OCI-LY7 (cell line): ENCODE data around the gene HORMAD2. TPM values are rescaled to one million over a fixed set of nuclear protein-coding genes. Genes with fewer than 3 reads are reported as not detected.

Source experiments
- BruUV-seq: library from RNA; stranded (reverse); fragments of 400-500 nt; replicated peaks from 2 replicates; lab custom pipeline; 2021; lab: Mats Ljungman, UMichigan
- CTCF ChIA-PET: fragments of 300-600 bp; sonication (Branson Sonifier 250); formaldehyde crosslinking; loops from one replicate; lab custom pipeline; 2022; ENCODE audit warnings: antibody characterized with exemption; ENCODE audit not compliant: unreplicated experiment; lab: Charles Lee
- POLR2A ChIA-PET: fragments of 300-600 bp; sonication (Branson Sonifier 250); formaldehyde crosslinking; loops from one replicate; lab custom pipeline; 2022; ENCODE audit warnings: antibody characterized with exemption; lab: Charles Lee
- DNase-seq: peaks from one replicate; pipeline ENCODE4 v3.0.0-alpha.2; 2015; ENCODE audit warnings: low spot score
- H2AFZ ChIP-seq: fragments of 200-600 bp; sonication (generic), shearing (Covaris generic); 2 replicates; pipeline ENCODE4 v1.6.1; 2014; ENCODE audit warnings: mild to moderate bottlenecking, antibody characterized with exemption, low read length, moderate library complexity
- H3K27ac ChIP-seq: fragments of 200-600 bp; sonication (generic); 2 replicates; pipeline ENCODE4 v1.5.1; 2014; ENCODE audit warnings: mixed run types, low read depth, mild to moderate bottlenecking, moderate library complexity, low read length, inconsistent platforms; ENCODE audit not compliant: poor library complexity, severe bottlenecking
- H3K36me3 ChIP-seq: fragments of 200-600 bp; sonication (generic); 2 replicates; pipeline ENCODE4 v1.6.1; 2014; ENCODE audit warnings: mild to moderate bottlenecking, antibody characterized with exemption, low read length, moderate library complexity, mixed read lengths; ENCODE audit not compliant: insufficient read depth
- H3K4me1 ChIP-seq: fragments of 200-600 bp; sonication (generic); 2 replicates; pipeline ENCODE4 v1.5.1; 2014; ENCODE audit warnings: mild to moderate bottlenecking, low read length; ENCODE audit not compliant: insufficient read depth, poor library complexity, severe bottlenecking
- H3K4me2 ChIP-seq: fragments of 200-600 bp; sonication (generic); 2 replicates; pipeline ENCODE4 v1.6.1; 2014; ENCODE audit warnings: mild to moderate bottlenecking, low read length
- H3K4me3 ChIP-seq: fragments of 200-600 bp; sonication (generic); 2 replicates; pipeline ENCODE4 v1.5.1; 2014; ENCODE audit warnings: mild to moderate bottlenecking, low read depth, low read length; ENCODE audit not compliant: poor library complexity, severe bottlenecking
- H3K79me2 ChIP-seq: fragments of 200-600 bp; sonication (generic); 2 replicates; pipeline ENCODE4 v1.6.1; 2016; ENCODE audit warnings: low read depth, mild to moderate bottlenecking, low read length, moderate library complexity, mixed read lengths; ENCODE audit not compliant: insufficient read depth
- H3K9me2 ChIP-seq: fragments of 200-600 bp; sonication (generic); 2 replicates; pipeline ENCODE4 v1.6.1; 2016; ENCODE audit warnings: mild to moderate bottlenecking, low read length, mixed read lengths; ENCODE audit not compliant: insufficient read depth
- H3K9me3 ChIP-seq: fragments of 200-600 bp; sonication (generic); 2 replicates; pipeline ENCODE4 v1.6.1; 2014; ENCODE audit warnings: mild to moderate bottlenecking, mixed run types, low read length, mixed read lengths
- H4K20me1 ChIP-seq: fragments of 200-600 bp; sonication (generic); 2 replicates; pipeline ENCODE4 v1.6.1; 2014; ENCODE audit warnings: mild to moderate bottlenecking, antibody characterized with exemption, low read length, moderate library complexity, mixed read lengths; ENCODE audit not compliant: insufficient read depth
- EZH2phosphoT487 ChIP-seq: fragments of 200-600 bp; sonication (generic); IDR thresholded peaks from 2 replicates; pipeline ENCODE4 v1.6.1; 2018; ENCODE audit warnings: low read depth, borderline replicate concordance, mild to moderate bottlenecking, mixed run types, antibody characterized with exemption, low read length, moderate library complexity, mixed read lengths
- intact Hi-C: fragments of 100-400 bp; cut with micrococcal nuclease; formaldehyde crosslinking; loops from one replicate; pipeline ENCODE4 v1.10.0; 2022; ENCODE audit not compliant: unreplicated experiment
- total RNA-seq, 2 experiments: library from RNA; depleted of rRNA in 1 of 2; stranded (reverse); fragments of >200 nt in 1 of 2; shearing (Covaris generic) in 1 of 2; gene quantifications; 2 replicates each; pipeline ENCODE4 v1.2.3, GENCODE V29; 2014 to 2022
- TF ChIP-seq, protein P1 (sequence below): fragments of 200-600 bp; sonication (generic); conservative IDR thresholded peaks from 2 replicates; pipeline ENCODE4 v1.5.1; 2014; ENCODE audit warnings: mild to moderate bottlenecking, antibody characterized with exemption, low read length, moderate library complexity, mixed read lengths

HORMAD2 gene
- total RNA-seq, 2 experiments from 2014 or later = not detected

DNA sequence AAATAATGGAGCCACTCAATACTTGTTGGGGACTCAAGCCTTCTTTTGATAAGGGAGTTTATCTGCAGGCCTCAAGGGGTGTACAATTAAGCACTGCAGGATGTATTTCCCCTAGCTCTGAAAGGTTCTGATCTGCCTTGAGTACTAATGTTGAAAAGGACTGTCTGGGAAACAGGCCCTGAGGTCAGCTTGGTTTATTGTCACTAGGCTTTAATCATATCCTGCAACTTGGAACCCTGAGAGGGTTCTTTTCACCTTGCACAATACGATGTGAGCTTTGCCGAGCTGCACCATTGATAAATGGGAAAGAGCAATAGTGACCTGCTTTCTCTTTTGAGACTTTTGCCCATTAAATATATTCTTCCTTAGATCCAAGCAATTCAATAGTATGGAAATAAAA lies 31.6 kb upstream of the HORMAD2 start:
- Histone ChIP-seq H3K4me1 (no peaks in the 10 kb centered on the region), H3K9me3 (no peaks in the 10 kb centered on the region), H4K20me1 (no peaks in the 10 kb centered on the region), H3K27ac (no peak overlapping the region), H3K4me2 (no peak overlapping the region), H2AFZ (no peak overlapping the region), H3K79me2 (no peaks in the 10 kb centered on the region), H3K9me2 (no peaks in the 10 kb centered on the region), H3K4me3 (no peak overlapping the region), H3K36me3 (no peaks in the 10 kb centered on the region)
- POLR2A ChIA-PET = interaction anchor here (0.5 kb wide), 1 partner anchor 34 kb away, joined by 5 read pairs; no protein-coding TSS in a partner anchor
- TF ChIP-seq EZH2phosphoT487 = no peak
- TF ChIP-seq, protein P1, sequence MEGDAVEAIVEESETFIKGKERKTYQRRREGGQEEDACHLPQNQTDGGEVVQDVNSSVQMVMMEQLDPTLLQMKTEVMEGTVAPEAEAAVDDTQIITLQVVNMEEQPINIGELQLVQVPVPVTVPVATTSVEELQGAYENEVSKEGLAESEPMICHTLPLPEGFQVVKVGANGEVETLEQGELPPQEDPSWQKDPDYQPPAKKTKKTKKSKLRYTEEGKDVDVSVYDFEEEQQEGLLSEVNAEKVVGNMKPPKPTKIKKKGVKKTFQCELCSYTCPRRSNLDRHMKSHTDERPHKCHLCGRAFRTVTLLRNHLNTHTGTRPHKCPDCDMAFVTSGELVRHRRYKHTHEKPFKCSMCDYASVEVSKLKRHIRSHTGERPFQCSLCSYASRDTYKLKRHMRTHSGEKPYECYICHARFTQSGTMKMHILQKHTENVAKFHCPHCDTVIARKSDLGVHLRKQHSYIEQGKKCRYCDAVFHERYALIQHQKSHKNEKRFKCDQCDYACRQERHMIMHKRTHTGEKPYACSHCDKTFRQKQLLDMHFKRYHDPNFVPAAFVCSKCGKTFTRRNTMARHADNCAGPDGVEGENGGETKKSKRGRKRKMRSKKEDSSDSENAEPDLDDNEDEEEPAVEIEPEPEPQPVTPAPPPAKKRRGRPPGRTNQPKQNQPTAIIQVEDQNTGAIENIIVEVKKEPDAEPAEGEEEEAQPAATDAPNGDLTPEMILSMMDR = no peak
- CTCF ChIA-PET = no interaction called here
- intact Hi-C loops = no loop called here
- BruUV-seq = no TSS peak
- DNase-seq = no peak

DNA sequence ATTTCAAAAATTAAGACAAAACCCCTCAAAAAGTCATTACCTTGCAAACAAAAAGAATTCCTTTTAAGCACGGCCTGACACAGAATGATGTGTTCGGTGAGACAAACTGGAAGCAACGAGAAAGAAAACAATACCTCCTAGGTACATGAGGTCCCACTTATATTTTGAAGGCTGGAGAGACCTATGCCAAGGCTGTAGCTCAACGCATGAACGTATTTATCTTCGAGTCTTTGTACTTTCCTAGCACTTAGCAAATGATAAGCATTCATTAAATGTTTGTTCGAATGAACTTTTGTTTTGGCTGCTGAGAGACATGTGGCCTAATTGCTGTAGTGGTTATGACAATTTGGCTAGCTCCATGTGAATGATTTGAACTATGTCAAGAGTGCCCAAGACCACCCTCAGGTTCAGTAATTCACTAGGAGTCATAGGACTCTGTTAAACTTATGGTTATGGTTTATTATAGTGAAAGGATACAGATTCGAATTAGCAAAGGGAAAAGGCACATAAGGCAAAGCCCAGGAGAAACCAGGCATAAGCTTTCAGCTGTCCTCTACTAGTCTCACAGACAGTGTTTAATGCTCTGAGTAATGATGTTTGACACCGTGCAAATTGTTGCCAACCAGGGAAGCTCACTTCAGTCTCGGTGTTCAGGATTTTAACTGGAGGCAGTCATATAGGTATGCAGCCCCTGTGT lies 26.0 kb upstream of the HORMAD2 start:
- Histone ChIP-seq H3K4me3 (no peak overlapping the region), H2AFZ (no peak overlapping the region), H3K4me2 (no peak overlapping the region), H3K36me3 (no peaks in the 10 kb centered on the region), H3K4me1 (no peaks in the 10 kb centered on the region), H4K20me1 (no peaks in the 10 kb centered on the region), H3K27ac (no peak overlapping the region), H3K9me2 (no peaks in the 10 kb centered on the region), H3K79me2 (no peaks in the 10 kb centered on the region), H3K9me3 (no peaks in the 10 kb centered on the region)
- BruUV-seq = no TSS peak
- ChIA-PET POLR2A (no interaction called here), CTCF (no interaction called here)
- intact Hi-C loops = no loop called here
- TF ChIP-seq, protein P1 = no peak
- no peak for TF ChIP-seq EZH2phosphoT487
- DNase-seq = no peak

GRCh38 chr22:30054764-30055069 lies 25.5 kb upstream of the HORMAD2 start:
- POLR2A ChIA-PET = no interaction called here
- no peak overlapping the region for H3K4me3 ChIP-seq

More at GRCh38 chr22:30054764-30055069, 25.5 kb upstream of the HORMAD2 start:
- Histone ChIP-seq H3K9me2 (no peaks in the 10 kb centered on the region), H2AFZ (no peak overlapping the region), H3K9me3 (no peaks in the 10 kb centered on the region), H4K20me1 (no peaks in the 10 kb centered on the region), H3K27ac (no peak overlapping the region), H3K4me2 (no peak overlapping the region), H3K4me1 (no peaks in the 10 kb centered on the region), H3K79me2 (no peaks in the 10 kb centered on the region), H3K36me3 (no peaks in the 10 kb centered on the region)
- intact Hi-C loops = no loop called here
- DNase-seq = no peak
- no TSS peak for BruUV-seq
- CTCF ChIA-PET = no interaction called here
- TF ChIP-seq, protein P1 = no peak
- TF ChIP-seq EZH2phosphoT487 = no peak
